ENCODE measurements around the gene TMEM125.

TMEM125 gene

GRCh38 chr1:43232482-43232881, 37.3 kb upstream of the TMEM125 start:
- WGBS (ENCODE audit: extremely low coverage, insufficient coverage, insufficient read length) = no CpG with 5 or more reads among the region's 4 CpGs

GRCh38 chr1:43233631-43234030, 36.2 kb upstream of the TMEM125 start:
- no peak overlapping the region for H4K8ac ChIP-seq (ENCODE audit: low read depth, low read length)
- no peak overlapping the region for H2AK5ac ChIP-seq (ENCODE audit: low read length)
- no peak overlapping the region for H2AFZ ChIP-seq (ENCODE audit: insufficient read depth, low read length, poor library complexity)
- H4K12ac ChIP-seq (ENCODE audit: low read depth, low read length) = no peak overlapping the region
- no peaks in the 10 kb centered on the region for H3K36me3 ChIP-seq (ENCODE audit: control insufficient read depth in 1 of 2, insufficient read depth in 2 of 2, low read length in 2 of 2)
- no peak overlapping the region for H2BK120ac ChIP-seq (ENCODE audit: insufficient read depth, low read length, poor library complexity)
- H2BK5ac ChIP-seq (ENCODE audit: low read depth, low read length, poor library complexity) = no peak overlapping the region
- H2BK12ac ChIP-seq (ENCODE audit: low read length) = no peak overlapping the region
- H3K9ac ChIP-seq (ENCODE audit: low read length) = no peak overlapping the region
- H3K27me3 ChIP-seq (ENCODE audit: insufficient read depth, low read length) = no peaks in the 10 kb centered on the region
- no peak overlapping the region for H3K4me3 ChIP-seq (ENCODE audit: low read depth, low read length)
- H3K9me3 ChIP-seq (ENCODE audit: insufficient read depth, low read depth, low read length) = peaks cover 2% of the 10 kb centered on the region
- no peaks in the 10 kb centered on the region for H3K79me2 ChIP-seq (ENCODE audit: control insufficient read depth, insufficient read depth, low read length, poor library complexity)
- H3K18ac ChIP-seq (ENCODE audit: low read length) = no peak overlapping the region
- H4K91ac ChIP-seq (ENCODE audit: low read depth, low read length) = no peak overlapping the region
- no peaks in the 10 kb centered on the region for H3K4me1 ChIP-seq (ENCODE audit: control insufficient read depth in 1 of 2, insufficient read depth in 2 of 2, low read length in 2 of 2)
- no peak overlapping the region for H3K27ac ChIP-seq (ENCODE audit: low read depth, low read length)
- DNase-seq = no peak
- H3K4ac ChIP-seq (ENCODE audit: low read depth, low read length) = no peak overlapping the region
- H3K23ac ChIP-seq (ENCODE audit: low read length) = no peak overlapping the region
- WGBS (ENCODE audit: extremely low coverage, insufficient coverage, insufficient read length) = no CpG with 5 or more reads among the region's 5 CpGs
- H3K14ac ChIP-seq (ENCODE audit: low read length) = no peak overlapping the region
- no peak overlapping the region for H3K4me2 ChIP-seq (ENCODE audit: low read length)
- H3K79me1 ChIP-seq (ENCODE audit: low read length) = no peaks in the 10 kb centered on the region

More at GRCh38 chr1:43232482-43232881, 37.3 kb upstream of the TMEM125 start:
- no peak overlapping the region for H4K91ac ChIP-seq (ENCODE audit: low read depth, low read length)
- no peak overlapping the region for H3K14ac ChIP-seq (ENCODE audit: low read length)
- H3K4me1 ChIP-seq (ENCODE audit: control insufficient read depth in 1 of 2, insufficient read depth in 2 of 2, low read length in 2 of 2) = peaks cover 0 to 2% of the 10 kb centered on the region in 2 experiments
- no peak overlapping the region for H2BK120ac ChIP-seq (ENCODE audit: insufficient read depth, low read length, poor library complexity)
- H3K9me3 ChIP-seq (ENCODE audit: insufficient read depth, low read depth, low read length) = peaks cover 2% of the 10 kb centered on the region
- no peaks in the 10 kb centered on the region for H3K79me1 ChIP-seq (ENCODE audit: low read length)
- H3K4me3 ChIP-seq (ENCODE audit: low read depth, low read length) = no peak overlapping the region
- no peak for DNase-seq
- no peak overlapping the region for H4K8ac ChIP-seq (ENCODE audit: low read depth, low read length)
- no peak overlapping the region for H4K12ac ChIP-seq (ENCODE audit: low read depth, low read length)
- no peak overlapping the region for H2BK5ac ChIP-seq (ENCODE audit: low read depth, low read length, poor library complexity)
- no peak overlapping the region for H3K4ac ChIP-seq (ENCODE audit: low read depth, low read length)
- H2AK5ac ChIP-seq (ENCODE audit: low read length) = no peak overlapping the region
- no peak overlapping the region for H3K18ac ChIP-seq (ENCODE audit: low read length)
- no peaks in the 10 kb centered on the region for H3K27me3 ChIP-seq (ENCODE audit: insufficient read depth, low read length)
- no peak overlapping the region for H3K9ac ChIP-seq (ENCODE audit: low read length)
- H3K23ac ChIP-seq (ENCODE audit: low read length) = no peak overlapping the region
- H3K4me2 ChIP-seq (ENCODE audit: low read length) = no peak overlapping the region
- no peaks in the 10 kb centered on the region for H3K79me2 ChIP-seq (ENCODE audit: control insufficient read depth, insufficient read depth, low read length, poor library complexity)
- H2BK12ac ChIP-seq (ENCODE audit: low read length) = no peak overlapping the region
- H3K27ac ChIP-seq (ENCODE audit: low read depth, low read length) = no peak overlapping the region
- H2AFZ ChIP-seq (ENCODE audit: insufficient read depth, low read length, poor library complexity) = no peak overlapping the region
- H3K36me3 ChIP-seq (ENCODE audit: control insufficient read depth in 1 of 2, insufficient read depth in 2 of 2, low read length in 2 of 2) = no peaks in the 10 kb centered on the region

GRCh38 chr1:43234267-43234666, 35.5 kb upstream of the TMEM125 start:
- no peaks in the 10 kb centered on the region for H3K4me1 ChIP-seq (ENCODE audit: control insufficient read depth in 1 of 2, insufficient read depth in 2 of 2, low read length in 2 of 2)
- no peak overlapping the region for H4K91ac ChIP-seq (ENCODE audit: low read depth, low read length)
- H3K27ac ChIP-seq (ENCODE audit: low read depth, low read length) = no peak overlapping the region
- H3K36me3 ChIP-seq (ENCODE audit: control insufficient read depth in 1 of 2, insufficient read depth in 2 of 2, low read length in 2 of 2) = no peaks in the 10 kb centered on the region
- no CpG with 5 or more reads among the region's 17 CpGs for WGBS (ENCODE audit: extremely low coverage, insufficient coverage, insufficient read length)
- no peak overlapping the region for H4K8ac ChIP-seq (ENCODE audit: low read depth, low read length)
- no peak overlapping the region for H3K4me2 ChIP-seq (ENCODE audit: low read length)
- H3K4ac ChIP-seq (ENCODE audit: low read depth, low read length) = no peak overlapping the region
- no peak overlapping the region for H2BK120ac ChIP-seq (ENCODE audit: insufficient read depth, low read length, poor library complexity)
- H3K14ac ChIP-seq (ENCODE audit: low read length) = no peak overlapping the region
- no peak overlapping the region for H2BK5ac ChIP-seq (ENCODE audit: low read depth, low read length, poor library complexity)
- no peak overlapping the region for H2AK5ac ChIP-seq (ENCODE audit: low read length)
- H3K9me3 ChIP-seq (ENCODE audit: insufficient read depth, low read depth, low read length) = peaks cover 2% of the 10 kb centered on the region
- H2AFZ ChIP-seq (ENCODE audit: insufficient read depth, low read length, poor library complexity) = no peak overlapping the region
- H3K79me1 ChIP-seq (ENCODE audit: low read length) = no peaks in the 10 kb centered on the region
- H3K9ac ChIP-seq (ENCODE audit: low read length) = no peak overlapping the region
- no peaks in the 10 kb centered on the region for H3K27me3 ChIP-seq (ENCODE audit: insufficient read depth, low read length)
- no peaks in the 10 kb centered on the region for H3K79me2 ChIP-seq (ENCODE audit: control insufficient read depth, insufficient read depth, low read length, poor library complexity)
- DNase-seq = no peak
- H3K23ac ChIP-seq (ENCODE audit: low read length) = no peak overlapping the region
- H3K4me3 ChIP-seq (ENCODE audit: low read depth, low read length) = no peak overlapping the region
- no peak overlapping the region for H4K12ac ChIP-seq (ENCODE audit: low read depth, low read length)
- H3K18ac ChIP-seq (ENCODE audit: low read length) = no peak overlapping the region
- no peak overlapping the region for H2BK12ac ChIP-seq (ENCODE audit: low read length)

DNA sequence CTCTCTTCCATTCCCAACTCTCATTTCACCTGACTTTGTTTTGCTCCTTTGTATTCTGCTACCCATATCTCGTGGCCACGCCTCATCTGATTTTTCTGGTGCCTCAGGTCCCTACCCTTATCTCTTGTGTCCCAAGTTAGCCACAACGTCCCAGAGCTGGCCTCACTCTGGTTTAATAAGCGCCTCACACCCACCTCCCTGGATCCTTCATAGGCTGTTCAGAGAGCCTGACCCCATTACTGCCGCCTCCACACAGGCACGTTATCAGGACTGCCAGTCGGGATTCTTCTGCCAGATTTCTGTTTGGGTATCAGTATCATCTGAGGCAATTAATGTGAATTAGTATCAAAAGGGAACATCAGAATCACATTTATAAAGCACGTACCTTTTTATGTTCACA, 34.7 kb upstream of the TMEM125 start:
- Histone ChIP-seq H2BK12ac (ENCODE audit: low read length) (no peak overlapping the region), H3K27ac (ENCODE audit: low read depth, low read length) (no peak overlapping the region), H2BK120ac (ENCODE audit: insufficient read depth, low read length, poor library complexity) (no peak overlapping the region), H2BK5ac (ENCODE audit: low read depth, low read length, poor library complexity) (no peak overlapping the region), H3K14ac (ENCODE audit: low read length) (no peak overlapping the region), H3K79me2 (ENCODE audit: control insufficient read depth, insufficient read depth, low read length, poor library complexity) (no peaks in the 10 kb centered on the region), H3K9ac (ENCODE audit: low read length) (no peak overlapping the region), H4K12ac (ENCODE audit: low read depth, low read length) (no peak overlapping the region), H3K4me3 (ENCODE audit: low read depth, low read length) (no peak overlapping the region), H3K4ac (ENCODE audit: low read depth, low read length) (no peak overlapping the region), H3K18ac (ENCODE audit: low read length) (no peak overlapping the region), H3K4me1 (ENCODE audit: control insufficient read depth in 1 of 2, insufficient read depth in 2 of 2, low read length in 2 of 2) (no peaks in the 10 kb centered on the region), H3K27me3 (ENCODE audit: insufficient read depth, low read length) (no peaks in the 10 kb centered on the region), H3K36me3 (ENCODE audit: control insufficient read depth in 1 of 2, insufficient read depth in 2 of 2, low read length in 2 of 2) (no peaks in the 10 kb centered on the region), H3K79me1 (ENCODE audit: low read length) (no peaks in the 10 kb centered on the region), H2AK5ac (ENCODE audit: low read length) (no peak overlapping the region), H2AFZ (ENCODE audit: insufficient read depth, low read length, poor library complexity) (no peak overlapping the region), H3K23ac (ENCODE audit: low read length) (no peak overlapping the region), H4K8ac (ENCODE audit: low read depth, low read length) (no peak overlapping the region), H3K4me2 (ENCODE audit: low read length) (no peak overlapping the region), H3K9me3 (ENCODE audit: insufficient read depth, low read depth, low read length) (peaks cover 2% of the 10 kb centered on the region), H4K91ac (ENCODE audit: low read depth, low read length) (no peak overlapping the region)
- WGBS (ENCODE audit: extremely low coverage, insufficient coverage, insufficient read length) = no CpG with 5 or more reads among the region's 8 CpGs
- peak in 1 of 2 donors; percentile 57 for DNase-seq

Measured in trophoblast cell (in vitro differentiated cells and primary cell).